ENCODE results near the gene LINS1. TPM values are rescaled to one million over a fixed set of nuclear protein-coding genes. Genes with fewer than 3 reads are reported as not detected.

The LINS1 gene
- total and polyA plus RNA-seq, 2 of the 8 experiments (the other 6 are each of a cell fraction or from before 2014, with no cell fraction given), result 4.2 to 8.1 TPM

DNA sequence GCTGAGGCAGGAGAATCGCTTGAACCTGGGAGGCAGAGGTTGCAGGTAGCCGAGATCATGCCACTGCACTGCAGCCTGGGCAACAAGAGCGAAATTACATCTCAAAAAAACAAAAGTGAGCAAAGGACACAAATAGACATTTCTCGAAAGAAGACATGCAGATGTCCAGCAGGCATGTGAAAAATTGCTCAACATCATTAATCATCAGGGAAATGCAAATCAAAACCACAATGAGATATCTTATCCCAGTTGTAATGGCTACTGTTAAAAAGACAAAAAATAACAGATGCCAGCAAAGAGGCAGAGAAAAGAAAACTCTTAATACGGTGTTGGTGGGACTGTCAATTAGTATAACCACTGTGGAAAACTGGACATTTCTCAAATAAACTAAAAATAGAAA lies 21.3 kb upstream of the LINS1 start:
- no peak overlapping the region for H2BK5ac ChIP-seq (ENCODE audit: low read depth, low read length)
- POLR2A ChIA-PET (ENCODE audit: partially characterized antibody), result no interaction called here
- no peak overlapping the region for H2BK20ac ChIP-seq (ENCODE audit: low read length)
- FAIRE-seq, result no peak
- H2BK120ac ChIP-seq (replicated peaks; ENCODE audit: low read depth, low read length), result no peak overlapping the region
- no peaks in the 10 kb centered on the region for H3K23me2 ChIP-seq (ENCODE audit: low read depth, low read length)
- no peaks in the 10 kb centered on the region for H4K20me1 ChIP-seq (replicated peaks in 1 of 2; ENCODE audit: control insufficient read depth in 1 of 2, insufficient read depth in 2 of 2, low read length in 2 of 2)
- H4K91ac ChIP-seq (replicated peaks; ENCODE audit: insufficient read length, low read length), result no peak overlapping the region
- H4K8ac ChIP-seq (ENCODE audit: extremely low read depth, insufficient read depth, low read length), result no peak overlapping the region
- no peaks in the 10 kb centered on the region for H3K79me1 ChIP-seq (ENCODE audit: low read depth, low read length)
- no peak for DNase-seq (ENCODE audit: low read depth in 1 of 2, low spot score in 2 of 2)
- 90% methylated on average over 5 of the region's 5 CpGs; no CpG with 5 or more reads in 1 of the 2 experiments for WGBS, 2 experiments (ENCODE audit: extremely low coverage in 1 of 2, insufficient coverage in 1 of 2, insufficient read length in 1 of 2, insufficient replicate concordance in 2 of 2, low coverage in 1 of 2, low lambda C conversion rate in 2 of 2, missing lambda C conversion rate in 1 of 2)
- no peak overlapping the region for H3K4ac ChIP-seq (replicated peaks; ENCODE audit: insufficient read length, low read depth, low read length)
- peaks cover 0 to 5% (median under 1%) of the 10 kb centered on the region in 4 experiments; a peak in 1 of 8 replicates for H3K36me3 ChIP-seq (ENCODE audit: control insufficient read depth in 2 of 4, insufficient read depth in 4 of 4, low read length in 3 of 4)
- H2BK12ac ChIP-seq (ENCODE audit: low read depth, low read length), result no peak overlapping the region
- H3K27ac ChIP-seq (ENCODE audit: low read depth, low read length), result no peak overlapping the region
- no peak overlapping the region for H3K56ac ChIP-seq (replicated peaks; ENCODE audit: insufficient read length, low read depth, low read length)
- no peak overlapping the region for H3K14ac ChIP-seq (ENCODE audit: insufficient read length)
- H3K23ac ChIP-seq (ENCODE audit: insufficient read length), result no peak overlapping the region
- H3K79me2 ChIP-seq (ENCODE audit: control insufficient read depth in 1 of 2, insufficient read depth in 2 of 2, low read length in 2 of 2), result no peaks in the 10 kb centered on the region
- no peak overlapping the region for H4K5ac ChIP-seq (ENCODE audit: insufficient read length, low read depth, low read length)
- no peaks in the 10 kb centered on the region for H3K4me1 ChIP-seq (replicated peaks in 1 of 4; ENCODE audit: control insufficient read depth in 3 of 4, insufficient read depth in 4 of 4, low read length in 3 of 4)
- H2BK15ac ChIP-seq (ENCODE audit: low read length), result no peak overlapping the region
- CTCF ChIA-PET (ENCODE audit: partially characterized antibody), result interaction anchor here (1.4 kb wide), 1 partner anchor 385 kb away, joined by 5 read pairs; no protein-coding TSS in a partner anchor
- H3K27me3 ChIP-seq (replicated peaks in 1 of 4; ENCODE audit: control insufficient read depth in 3 of 4, extremely low read depth in 1 of 4, insufficient read depth in 3 of 4, low read length in 3 of 4), result no peaks in the 10 kb centered on the region
- H3K9me3 ChIP-seq (ENCODE audit: insufficient read depth in 2 of 2, low read depth in 1 of 2, low read length in 1 of 2), result no peaks in the 10 kb centered on the region
- TF ChIP-seq RAD21 (IDR thresholded peaks at IDR 0.05 in 1 of 2, conservative IDR thresholded peaks at IDR 0.05 in 1 of 2; ENCODE audit: low read depth in 2 of 2, low read length in 2 of 2), result no peak
- TF ChIP-seq, protein P1, sequence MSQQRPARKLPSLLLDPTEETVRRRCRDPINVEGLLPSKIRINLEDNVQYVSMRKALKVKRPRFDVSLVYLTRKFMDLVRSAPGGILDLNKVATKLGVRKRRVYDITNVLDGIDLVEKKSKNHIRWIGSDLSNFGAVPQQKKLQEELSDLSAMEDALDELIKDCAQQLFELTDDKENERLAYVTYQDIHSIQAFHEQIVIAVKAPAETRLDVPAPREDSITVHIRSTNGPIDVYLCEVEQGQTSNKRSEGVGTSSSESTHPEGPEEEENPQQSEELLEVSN (IDR thresholded peaks at IDR 0.05), result no peak
- TF ChIP-seq CTCF (IDR thresholded peaks at IDR 0.05; ENCODE audit: control extremely low read depth in 1 of 3, insufficient read depth in 1 of 3, low read depth in 1 of 3, low read length in 3 of 3), result no peak
- TF ChIP-seq POLR2AphosphoS5 (IDR thresholded peaks at IDR 0.05; ENCODE audit: low read depth, low read length), result no peak
- TF ChIP-seq SIN3A (conservative IDR thresholded peaks at IDR 0.05 in 1 of 2, IDR thresholded peaks at IDR 0.05 in 1 of 2; ENCODE audit: low read depth in 1 of 2, low read length in 2 of 2), result no peak
- no peak for TF ChIP-seq HDAC6 (IDR thresholded peaks at IDR 0.05; ENCODE audit: low read depth, low read length)
- TF ChIP-seq SUZ12 (IDR thresholded peaks at IDR 0.05; ENCODE audit: low read length), result no peak
- H3K4me2 ChIP-seq (ENCODE audit: insufficient read depth in 1 of 2, low read depth in 2 of 2, low read length in 2 of 2), result no peak overlapping the region
- H2AK5ac ChIP-seq (ENCODE audit: low read depth, low read length), result no peak overlapping the region
- no peak overlapping the region for H2AFZ ChIP-seq (ENCODE audit: low read length)
- no peak overlapping the region for H3K9ac ChIP-seq (replicated peaks in 1 of 4; ENCODE audit: extremely low read depth in 1 of 4, low read depth in 3 of 4, low read length in 3 of 4)
- H3K18ac ChIP-seq (ENCODE audit: extremely low read depth, low read length), result no peak overlapping the region
- no peak overlapping the region for H3K4me3 ChIP-seq (ENCODE audit: extremely low read depth in 1 of 4, insufficient read depth in 2 of 4, low read depth in 3 of 4, low read length in 4 of 4)

Data from H1 (cell line).